Peyer's patch (tissue), 4 donors: ENCODE data around the gene ZNF57.
A peak's percentile ranks its signal among the peaks of the same experiment; 100 is the strongest.

Experiments
- POLR2A ChIP-seq, 2 donors: fragments of 450-650 bp; IDR thresholded peaks; one replicate each; pipeline ENCODE4 v1.5.1; 2017; ENCODE audit warnings: antibody characterized with exemption in 2 of 2, mild to moderate bottlenecking in 2 of 2, moderate library complexity in 2 of 2
- TF ChIP-seq, protein P1 (sequence below), 6 experiments: fragments of 450-650 bp in 4 of 6; fragments of 200-600 bp in 2 of 6; sonication (generic) in 1 of 6; IDR thresholded peaks; one replicate each; pipeline ENCODE4 v1.5.1; 2017 to 2019; ENCODE audit warnings: antibody characterized with exemption in 6 of 6, mild to moderate bottlenecking in 3 of 6, moderate library complexity in 1 of 6

DNA sequence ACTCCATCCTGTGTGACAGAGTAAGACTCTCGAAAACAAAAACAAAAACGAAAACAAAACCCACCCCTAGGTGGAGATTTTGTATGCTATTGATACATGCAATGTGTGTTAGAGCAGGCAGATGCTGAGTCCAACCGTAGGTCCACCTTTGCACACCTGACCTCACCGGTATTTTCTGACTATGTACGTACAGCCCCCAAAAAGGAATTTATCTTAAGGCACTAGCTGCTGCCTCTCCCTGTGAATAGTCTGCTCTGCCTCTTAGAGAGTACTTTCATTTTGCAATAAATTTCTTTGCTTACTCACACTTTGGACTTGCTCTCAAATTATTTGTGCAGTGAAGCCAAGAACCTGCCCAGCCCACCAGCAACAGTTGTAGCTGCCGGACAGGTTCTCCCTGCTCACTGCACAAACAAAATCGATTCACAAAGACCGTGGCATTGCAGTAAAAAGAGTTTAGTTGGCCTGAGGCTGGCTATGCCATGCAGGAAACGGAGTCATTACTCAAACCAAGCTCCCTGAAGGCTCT, 52.3 kb downstream of the ZNF57 start:
- TF ChIP-seq POLR2A (IDR thresholded peaks at IDR 0.05), result peak in 1 of 2 donors; percentile 42
- TF ChIP-seq, protein P1, sequence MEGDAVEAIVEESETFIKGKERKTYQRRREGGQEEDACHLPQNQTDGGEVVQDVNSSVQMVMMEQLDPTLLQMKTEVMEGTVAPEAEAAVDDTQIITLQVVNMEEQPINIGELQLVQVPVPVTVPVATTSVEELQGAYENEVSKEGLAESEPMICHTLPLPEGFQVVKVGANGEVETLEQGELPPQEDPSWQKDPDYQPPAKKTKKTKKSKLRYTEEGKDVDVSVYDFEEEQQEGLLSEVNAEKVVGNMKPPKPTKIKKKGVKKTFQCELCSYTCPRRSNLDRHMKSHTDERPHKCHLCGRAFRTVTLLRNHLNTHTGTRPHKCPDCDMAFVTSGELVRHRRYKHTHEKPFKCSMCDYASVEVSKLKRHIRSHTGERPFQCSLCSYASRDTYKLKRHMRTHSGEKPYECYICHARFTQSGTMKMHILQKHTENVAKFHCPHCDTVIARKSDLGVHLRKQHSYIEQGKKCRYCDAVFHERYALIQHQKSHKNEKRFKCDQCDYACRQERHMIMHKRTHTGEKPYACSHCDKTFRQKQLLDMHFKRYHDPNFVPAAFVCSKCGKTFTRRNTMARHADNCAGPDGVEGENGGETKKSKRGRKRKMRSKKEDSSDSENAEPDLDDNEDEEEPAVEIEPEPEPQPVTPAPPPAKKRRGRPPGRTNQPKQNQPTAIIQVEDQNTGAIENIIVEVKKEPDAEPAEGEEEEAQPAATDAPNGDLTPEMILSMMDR (IDR thresholded peaks at IDR 0.05), result peak in 3 of 6 experiments; percentile 33 to 40 (median 36)
